Kidney glomerular epithelial cell (primary cell): ENCODE measurements around the gene CERS6.
"Not testable (repeated sequence)": the region's sequence is repeated elsewhere in the genome, so short reads cannot be mapped to it uniquely, and the experiment has no call there.

Experiments
- DNase-seq: peaks from one replicate; lab custom pipeline; 2025; lab: John Stamatoyannopoulos, UW

CERS6 gene, protein sequence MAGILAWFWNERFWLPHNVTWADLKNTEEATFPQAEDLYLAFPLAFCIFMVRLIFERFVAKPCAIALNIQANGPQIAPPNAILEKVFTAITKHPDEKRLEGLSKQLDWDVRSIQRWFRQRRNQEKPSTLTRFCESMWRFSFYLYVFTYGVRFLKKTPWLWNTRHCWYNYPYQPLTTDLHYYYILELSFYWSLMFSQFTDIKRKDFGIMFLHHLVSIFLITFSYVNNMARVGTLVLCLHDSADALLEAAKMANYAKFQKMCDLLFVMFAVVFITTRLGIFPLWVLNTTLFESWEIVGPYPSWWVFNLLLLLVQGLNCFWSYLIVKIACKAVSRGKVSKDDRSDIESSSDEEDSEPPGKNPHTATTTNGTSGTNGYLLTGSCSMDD

DNA sequence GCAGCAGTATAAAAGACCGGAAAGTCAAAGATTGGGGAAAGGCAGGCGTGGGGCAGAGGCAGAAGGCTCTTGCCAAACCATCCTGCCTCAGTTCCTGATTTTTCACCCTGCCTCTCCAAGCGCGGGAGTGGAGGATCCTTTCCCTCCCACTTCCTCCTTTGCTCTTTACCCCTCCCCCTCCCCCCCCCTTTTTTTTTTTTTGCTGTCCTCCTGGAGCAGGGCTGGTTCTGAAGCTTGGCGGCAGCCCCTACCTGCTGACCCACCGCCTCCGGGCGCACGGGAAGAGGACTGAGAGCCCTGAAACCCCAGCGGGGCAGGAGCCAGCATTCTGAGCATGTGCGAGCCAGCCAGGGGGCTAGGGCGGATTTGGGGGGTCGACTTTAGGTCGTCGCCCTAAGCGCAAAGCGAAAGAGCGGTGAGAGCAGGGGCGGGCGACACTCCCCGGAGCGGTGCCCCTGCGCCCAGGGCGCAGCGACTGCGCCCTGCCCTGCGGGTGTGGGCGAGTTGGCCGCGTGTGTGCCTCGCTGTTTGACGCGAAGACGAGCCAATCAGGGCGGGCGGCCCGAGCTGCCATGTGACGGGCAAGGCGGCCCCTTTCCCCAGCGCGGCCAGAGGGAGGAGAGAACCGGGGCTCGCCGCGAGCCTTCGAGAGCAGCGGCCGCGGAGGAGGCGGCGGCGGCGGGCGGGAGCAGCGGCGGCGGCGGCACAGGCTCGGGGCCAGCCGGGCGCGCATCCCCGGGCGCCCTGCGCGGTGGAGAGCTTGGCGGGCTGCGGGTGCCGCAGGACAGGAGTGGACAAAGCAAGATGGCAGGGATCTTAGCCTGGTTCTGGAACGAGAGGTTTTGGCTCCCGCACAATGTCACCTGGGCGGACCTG, at the start of gene CERS6:
Gene CERS6 (plus strand): TSS at position 628 of the 876 bp plus-strand sequence. CDS start 177 bp downstream, at position 805.
- DNase-seq: peak; percentile 81

DNA sequence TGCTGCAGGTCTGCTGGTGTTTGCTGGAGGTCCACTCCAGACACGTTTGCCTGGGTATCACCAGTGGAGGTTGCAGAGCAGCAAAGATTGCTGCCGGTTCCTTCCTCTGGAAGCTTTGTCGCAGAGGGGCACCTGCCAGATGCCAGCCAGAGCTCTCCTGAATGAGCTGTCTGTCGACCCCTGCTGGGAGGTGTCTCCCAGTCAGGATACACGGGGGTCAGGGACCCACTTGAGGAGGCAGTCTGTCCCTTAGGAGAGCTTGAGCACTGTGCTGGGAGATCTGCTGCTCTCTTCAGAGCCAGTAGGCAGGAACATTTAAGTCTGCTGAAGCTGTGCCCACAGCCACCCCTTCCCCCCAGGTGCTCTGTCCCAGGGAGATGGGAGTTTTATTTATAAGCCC, 43.8 kb upstream of the CERS6 start:
- DNase-seq: not testable (repeated sequence)

DNA sequence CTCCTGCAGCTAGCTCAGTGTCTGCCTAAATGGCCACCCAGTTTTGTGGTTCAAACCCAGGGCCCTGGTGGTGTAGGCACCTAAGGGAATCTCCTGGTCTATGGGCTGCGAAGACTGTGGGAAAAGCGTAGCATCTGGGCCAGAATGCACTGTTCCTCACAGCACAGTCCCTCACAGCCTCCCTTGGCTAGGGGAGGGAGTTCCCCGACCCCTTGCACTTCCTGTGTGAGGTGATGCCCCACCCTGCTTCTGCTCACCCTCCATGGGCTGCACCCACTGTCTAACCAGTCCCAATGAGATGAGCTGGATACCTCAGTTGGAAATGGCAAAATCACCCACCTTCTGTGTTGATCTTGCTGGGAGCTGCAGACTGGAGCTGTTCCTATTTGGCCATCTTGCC, 43.0 kb upstream of the CERS6 start:
- DNase-seq: not testable (repeated sequence)

DNA sequence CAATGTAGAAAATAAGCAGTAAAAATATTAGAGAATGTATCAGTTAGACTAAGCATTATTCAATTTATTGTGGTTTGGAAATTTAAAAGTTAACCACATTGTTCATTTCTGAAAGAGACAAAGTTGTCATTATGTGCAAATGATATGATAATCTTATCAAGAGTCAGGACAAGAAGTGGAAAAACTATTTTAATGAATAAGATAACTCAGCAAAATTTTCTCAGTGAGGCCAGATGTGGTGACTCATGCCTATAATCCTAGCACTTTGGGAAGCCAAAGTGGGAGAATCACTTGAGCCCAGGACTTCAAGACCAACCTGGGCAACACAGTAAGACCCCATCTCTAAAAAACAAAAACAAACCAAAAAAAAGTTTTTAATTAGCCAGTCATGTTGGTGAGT, 39.5 kb upstream of the CERS6 start:
- DNase-seq: no peak

DNA sequence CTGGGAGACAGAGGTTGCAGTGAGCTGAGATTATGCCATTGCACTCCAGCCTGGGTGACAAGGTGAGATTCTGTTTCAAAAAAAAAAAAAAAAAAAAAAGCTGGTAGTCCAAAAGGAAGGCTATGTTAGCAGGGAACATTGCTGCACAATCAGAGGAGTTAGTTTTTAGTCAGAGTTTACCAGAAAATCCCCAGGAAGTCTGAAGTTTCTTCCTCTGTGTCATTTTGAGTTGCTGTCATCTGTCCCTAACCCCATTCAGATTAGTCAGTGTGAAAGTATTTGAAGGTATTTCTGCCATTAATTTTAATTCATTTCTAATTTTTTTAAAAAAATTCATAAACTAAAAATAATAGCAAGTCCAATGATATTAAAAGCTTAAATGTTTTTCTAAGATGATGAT, 33.5 kb upstream of the CERS6 start:
- no peak for DNase-seq

DNA sequence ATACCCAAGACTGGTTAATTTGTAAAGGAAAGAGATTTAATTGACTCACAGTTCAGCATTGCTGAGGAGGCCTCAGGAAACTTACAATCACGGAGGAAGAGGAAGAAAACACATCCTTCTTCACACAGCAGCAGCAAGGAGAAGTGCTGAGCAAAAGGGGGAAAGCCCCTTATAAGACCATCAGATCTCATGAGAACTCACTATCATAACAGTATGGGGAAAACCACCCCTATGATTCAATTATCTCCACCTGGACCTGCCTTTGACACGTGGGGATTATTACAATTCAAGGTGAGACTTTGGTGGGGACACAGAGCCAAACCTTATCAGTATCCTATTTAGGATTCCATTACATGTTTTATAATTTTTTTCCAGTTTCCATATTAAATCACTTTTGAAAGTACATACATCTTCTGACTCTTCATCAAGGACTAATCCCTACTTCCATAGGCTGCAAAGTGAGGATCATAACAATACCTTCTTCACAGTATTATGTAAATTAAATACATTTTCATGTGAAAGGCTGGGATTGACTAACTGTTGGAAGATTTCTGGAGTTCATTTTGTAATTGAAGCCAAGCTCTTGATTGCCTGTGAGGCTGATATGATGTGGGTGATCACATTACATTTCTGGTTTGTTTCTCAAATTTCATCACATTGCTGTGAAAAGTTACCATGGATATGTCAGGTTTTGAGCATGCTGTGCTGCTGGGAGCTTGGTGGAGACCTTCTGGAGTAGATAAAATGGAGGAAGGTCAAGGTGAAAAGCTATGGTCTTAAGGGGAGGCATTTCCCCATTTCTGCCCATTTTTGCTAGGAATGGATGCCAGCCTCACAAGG, 31.7 kb upstream of the CERS6 start:
- DNase-seq: no peak

DNA sequence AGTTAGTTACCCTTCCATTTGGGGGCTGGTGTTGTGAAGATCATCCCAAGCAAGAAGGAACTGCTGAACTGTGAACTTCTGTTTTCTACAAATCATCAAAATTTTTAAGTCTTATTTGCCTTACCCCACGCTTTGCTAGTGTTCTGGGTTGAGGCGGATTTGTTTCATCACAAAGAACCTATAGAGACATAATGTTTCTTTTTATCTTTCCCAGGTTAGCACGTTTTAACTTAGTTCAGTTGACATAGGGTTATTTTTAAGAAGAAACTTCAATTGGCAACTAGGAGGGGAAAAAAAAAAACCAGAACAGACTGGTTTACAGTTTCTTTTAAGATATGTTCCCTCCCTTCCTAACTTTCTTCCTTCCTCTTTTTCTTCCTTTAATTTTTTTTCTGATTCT, 31.1 kb upstream of the CERS6 start:
- DNase-seq: no peak

DNA sequence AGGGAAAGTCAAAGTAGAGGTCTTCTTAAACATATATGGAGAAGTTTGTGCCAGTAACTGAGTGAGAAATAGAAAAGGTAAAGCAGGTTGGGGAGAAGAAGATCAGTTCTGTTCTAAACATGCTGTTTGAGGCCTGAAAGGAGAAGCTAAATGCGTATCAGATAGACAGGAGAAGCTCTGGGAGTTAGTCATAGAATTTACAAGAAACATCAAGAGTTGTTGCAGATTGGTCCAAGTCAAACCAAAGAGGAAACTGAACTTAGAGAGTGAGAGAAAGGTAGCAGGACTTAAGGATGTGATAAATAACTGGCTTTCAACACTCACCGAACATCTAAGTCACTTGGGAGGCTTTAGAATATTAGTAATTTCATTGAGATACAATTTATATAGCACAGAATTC, 29.2 kb upstream of the CERS6 start:
- no peak for DNase-seq

DNA sequence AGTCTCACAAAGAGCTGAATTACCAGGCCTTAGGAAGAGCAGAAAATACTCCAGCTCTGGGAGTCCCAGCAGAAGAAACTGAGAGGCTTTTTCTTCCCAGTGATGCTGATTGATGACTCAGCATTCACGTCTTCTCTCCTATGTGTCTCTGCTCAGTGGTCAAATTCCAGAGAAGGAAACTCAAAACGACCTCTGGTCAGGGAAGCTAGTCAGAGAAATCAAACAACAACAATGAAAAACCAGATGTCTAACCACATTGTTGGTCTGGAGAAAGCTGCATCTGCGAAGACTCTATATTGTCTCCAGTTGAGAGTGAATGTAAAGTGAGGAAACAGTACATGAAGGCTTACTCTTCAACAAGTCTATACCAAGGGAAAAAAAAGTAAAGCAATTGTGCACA, 28.6 kb upstream of the CERS6 start:
- DNase-seq: peak; percentile 18

DNA sequence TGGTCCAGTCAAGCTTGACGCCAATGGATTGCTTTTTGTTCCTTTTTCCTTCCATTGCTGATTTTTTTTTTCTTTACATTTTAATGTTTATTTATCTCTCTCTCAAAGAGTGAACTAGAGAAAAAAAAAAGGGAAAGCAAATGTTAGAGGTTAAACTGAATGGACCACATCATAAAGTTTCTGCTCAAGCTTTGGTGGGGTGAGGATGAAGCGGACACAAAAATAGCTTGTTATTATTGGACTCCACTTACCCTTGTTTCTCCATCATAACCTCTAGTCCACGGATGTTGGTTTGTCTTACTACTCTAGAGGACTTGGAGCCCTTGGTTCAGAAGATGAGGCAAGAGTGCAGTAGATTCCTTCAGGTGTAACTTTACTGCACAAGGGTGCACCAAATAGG, 27.6 kb upstream of the CERS6 start:
- no peak for DNase-seq

DNA sequence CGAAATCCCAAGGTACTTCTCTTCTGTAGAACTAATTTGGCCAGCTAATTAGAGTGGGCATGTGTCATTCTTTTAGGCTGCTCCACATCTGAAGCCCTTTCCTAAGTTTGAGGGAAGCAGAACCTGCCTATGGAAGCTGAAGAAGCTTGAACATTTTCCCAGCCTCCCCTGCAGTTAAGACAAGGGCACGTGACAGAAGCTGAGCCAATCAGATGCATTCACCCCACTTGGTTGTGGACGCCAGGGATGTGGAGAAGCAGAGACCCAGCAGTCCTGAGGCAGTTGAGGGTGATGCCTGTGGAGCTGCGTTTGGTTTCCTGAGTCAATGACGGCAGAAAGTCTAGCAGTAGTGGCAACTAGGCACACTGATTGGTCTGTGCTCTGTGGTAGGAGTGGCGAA, 26.1 kb upstream of the CERS6 start:
- no peak for DNase-seq

DNA sequence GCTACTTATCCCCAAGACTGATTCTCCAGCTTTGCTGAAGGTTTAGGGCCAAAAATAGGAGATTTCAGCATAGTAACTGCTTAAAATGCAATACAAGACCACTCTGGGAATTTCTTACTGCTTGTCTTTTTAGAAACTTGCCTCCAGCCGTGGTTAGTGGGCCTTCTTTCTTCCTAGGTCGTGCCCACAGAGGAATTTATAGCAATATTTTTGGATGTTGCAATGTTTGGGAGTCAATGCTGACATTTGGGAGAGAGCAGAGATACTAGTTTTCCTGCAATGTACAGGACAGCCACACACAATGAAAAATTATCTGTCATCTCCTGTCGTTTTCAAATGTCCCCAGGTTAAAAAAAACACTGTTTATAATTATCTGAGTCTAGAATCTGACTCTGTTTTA, 25.6 kb upstream of the CERS6 start:
- DNase-seq: no peak

DNA sequence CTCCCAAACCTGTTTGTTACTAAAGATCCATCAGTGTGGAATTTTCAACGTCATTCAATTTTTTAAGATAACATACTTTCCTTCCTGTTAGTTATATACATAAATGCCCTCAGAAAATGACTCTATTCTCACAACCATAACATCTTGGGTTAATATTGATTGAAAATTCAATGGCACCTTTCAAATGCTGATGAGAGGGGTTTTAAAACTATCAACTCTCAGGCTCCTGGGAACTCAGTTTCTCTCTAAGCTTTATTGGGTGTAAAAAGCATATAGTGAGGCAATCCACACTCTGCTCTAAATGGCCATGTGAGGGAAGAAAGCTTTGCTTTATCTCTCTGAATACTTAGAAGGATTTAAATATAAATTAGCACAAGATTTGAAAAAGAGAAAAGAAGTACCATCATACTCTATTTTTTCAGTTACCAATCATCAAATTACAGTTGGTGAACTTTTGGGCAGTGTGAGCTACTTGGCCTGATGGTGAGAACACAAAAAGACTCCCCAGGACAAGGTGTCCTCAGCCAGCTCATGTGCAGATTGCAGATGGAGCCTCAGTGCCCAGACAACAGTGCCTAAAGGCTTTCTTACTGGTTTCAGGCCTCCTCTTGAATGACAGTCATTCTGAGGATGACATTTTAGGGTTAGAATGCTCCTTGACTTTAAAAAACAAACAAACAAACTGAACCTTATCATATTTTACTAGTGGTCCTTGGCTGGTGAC, 24.6 kb upstream of the CERS6 start:
- DNase-seq: no peak

DNA sequence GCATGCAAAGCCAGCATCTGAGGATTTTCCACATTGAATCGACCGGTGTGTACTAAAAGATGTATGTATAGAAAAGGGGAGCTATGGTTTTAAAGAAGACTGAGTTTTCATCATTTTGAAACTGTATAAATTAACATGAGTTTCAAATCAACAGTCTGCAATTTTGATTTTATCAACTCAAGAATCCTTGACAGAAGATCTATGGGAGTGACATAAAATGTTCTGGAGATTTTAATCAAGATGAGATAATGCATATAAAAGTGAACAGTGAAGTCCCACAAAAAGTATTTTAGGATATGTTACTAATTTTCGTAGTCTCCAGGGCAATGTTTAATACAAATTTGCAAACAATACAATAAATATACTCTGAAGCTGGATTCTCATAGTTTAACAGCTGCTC, 24.0 kb upstream of the CERS6 start:
- DNase-seq: no peak

DNA sequence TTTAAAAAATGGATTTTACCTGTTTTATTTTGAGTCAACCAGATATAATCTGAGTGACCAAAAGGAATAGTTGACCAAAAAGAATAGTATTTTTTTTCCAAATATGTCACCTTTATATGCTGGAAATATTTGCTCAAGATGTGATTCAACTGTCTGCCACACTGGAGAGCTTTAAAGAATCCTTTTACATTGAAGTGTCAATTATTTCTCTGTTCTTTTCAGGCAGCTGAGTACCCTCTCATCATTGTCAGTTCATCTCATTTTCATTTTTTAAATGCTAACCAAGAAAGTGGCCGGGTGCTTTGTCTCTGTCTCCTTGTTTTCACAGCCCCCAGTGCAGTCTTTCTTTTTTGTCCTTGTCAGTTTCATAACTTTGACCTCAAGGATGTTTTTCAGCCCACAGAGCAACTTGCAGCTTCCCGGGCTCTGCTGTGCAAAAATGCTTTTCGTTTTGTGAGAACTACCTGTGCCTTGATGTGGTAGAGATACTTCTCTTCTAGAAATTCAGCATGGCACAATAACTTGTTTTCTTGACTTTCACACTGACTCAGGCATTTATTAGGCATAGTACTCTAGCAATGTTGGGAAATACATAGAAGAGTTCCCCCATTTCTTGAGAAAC, 23.4 kb upstream of the CERS6 start:
- DNase-seq: no peak

DNA sequence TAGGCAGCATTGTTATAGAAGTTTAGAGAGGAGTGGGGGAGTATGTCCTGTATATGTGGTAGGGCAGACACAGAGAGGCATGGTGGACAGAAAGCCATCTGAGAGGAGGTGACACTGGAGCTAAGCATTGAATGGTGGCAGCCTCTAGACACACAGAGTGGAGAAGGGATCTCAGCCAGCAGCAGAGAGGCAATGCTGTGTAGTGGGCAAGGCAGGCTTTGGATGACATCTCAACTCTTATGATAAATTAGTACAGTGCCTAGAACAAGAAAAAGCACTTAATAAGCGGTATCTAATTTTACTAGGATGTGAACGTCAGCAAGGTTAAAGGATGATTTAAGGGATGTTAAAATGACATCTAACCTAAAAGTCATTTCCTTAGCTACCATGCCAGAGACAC, 22.5 kb upstream of the CERS6 start:
- no peak for DNase-seq

DNA sequence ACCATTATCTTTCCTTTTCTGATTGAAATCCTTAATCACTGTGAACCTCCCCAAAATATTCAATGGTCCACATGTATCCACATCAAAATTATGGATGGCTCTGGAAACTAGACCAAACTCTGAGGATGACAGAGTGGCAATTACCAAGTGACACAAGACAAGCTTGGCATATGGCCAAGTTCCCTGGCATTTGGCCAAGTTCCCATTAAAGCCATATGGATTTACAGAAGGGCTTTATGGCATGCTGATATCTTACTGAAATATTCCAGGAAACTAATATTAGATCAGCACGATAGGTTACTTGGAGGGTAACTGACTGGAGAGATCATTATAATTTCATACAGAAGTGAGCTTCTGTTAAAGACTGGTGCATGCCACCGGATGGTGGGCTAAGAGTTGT, 21.9 kb upstream of the CERS6 start:
- no peak for DNase-seq

DNA sequence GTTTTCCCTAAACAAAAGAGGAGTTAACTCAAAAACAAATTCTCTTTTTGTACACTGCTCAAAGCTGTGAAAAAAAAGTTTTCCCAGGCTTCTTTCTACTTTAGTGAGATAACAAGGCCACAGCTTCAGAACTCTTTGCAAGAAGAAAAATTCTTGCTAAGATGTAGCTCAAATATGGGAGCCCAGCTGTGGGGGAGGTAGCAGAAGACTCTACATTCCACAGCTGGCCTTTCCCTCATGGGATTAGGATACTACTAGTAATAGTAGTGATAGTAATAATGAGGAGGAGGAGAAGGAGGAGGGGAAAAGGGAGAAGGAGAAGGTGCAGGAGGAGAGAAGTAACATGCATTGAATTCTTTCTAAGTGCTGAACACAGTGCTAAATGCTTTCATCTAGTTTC, 19.2 kb upstream of the CERS6 start:
- no peak for DNase-seq

DNA sequence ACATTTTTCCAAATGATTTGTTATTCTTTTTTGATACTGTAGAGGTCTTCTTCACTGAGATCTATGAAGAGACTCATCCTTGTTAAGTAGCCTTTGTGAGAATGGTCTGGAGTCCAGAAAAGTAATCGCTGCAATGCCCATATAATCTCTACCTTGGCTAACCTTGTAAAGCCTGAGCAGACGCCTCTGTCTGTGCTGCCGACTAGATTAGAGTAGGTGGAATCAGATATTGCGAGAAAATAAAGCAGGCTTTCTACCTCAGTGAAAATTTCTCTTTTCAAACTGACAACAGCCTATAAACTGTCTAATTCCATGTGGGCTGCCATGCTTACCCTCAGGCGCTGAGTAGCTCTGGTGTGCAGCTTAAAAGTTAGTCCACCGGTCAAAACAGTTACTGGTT, 17.5 kb upstream of the CERS6 start:
- DNase-seq: no peak

DNA sequence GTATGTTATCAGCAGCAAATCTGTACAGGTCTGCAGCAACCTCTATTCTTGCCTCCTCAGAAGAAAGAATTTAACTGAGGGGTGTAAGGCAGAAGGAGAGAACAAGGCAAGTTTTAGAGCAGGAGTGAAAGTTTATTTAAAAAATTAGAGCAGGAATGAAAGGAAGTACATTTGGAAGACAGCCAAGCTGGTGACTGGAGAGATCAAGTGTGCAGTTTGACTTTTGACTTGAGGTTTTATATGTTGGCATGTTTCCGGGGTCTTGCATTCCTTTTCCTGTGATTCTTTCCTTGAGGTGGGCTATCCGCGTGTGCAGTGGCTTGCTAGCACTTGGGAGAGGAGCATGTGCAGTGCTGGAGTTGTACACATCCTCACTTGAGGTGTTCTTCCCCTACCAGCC, 16.5 kb upstream of the CERS6 start:
- DNase-seq: no peak

DNA sequence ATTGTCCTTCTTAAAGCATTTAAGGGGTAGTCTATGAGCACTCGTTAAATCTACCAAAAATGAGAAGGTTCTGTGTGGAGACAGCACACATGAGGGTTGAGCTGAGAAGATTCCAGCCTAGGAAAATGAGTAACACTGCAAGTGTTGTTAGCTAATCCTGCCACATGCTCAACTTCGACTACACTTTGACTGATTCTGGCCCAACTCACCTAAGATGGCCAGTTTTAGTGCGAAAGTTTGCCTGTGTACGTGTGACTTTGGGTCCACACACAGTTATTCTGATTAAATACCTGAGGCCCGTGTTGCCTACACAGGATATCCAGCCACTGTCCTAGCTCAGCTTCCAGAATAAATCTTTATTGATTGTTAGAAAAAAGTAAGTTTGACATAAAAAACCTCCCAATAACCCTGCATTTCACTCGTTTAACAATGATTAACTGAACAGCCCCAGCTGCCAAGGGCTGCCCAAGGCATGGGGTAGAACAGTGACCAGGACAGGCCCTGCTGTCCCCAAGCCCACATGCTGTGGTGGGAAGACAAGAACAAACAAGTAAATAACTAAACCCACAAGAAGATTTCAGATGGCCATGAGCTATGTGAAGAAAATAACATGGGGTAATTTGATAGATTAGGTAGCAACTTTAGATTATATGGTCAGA, 14.7 kb upstream of the CERS6 start:
- no peak for DNase-seq
